ENCODE results near the gene MDFI.

Gene MDFI

GRCh38 chr6:41651962-41652657, 13.8 kb downstream of the MDFI start:
- DNase-seq = no peak

- DNase-seq = no peak
Measured at GRCh38 chr6:41652866-41653652, 14.8 kb downstream of the MDFI start.

- DNase-seq = no peak
Measured at GRCh38 chr6:41653691-41654090, 15.4 kb downstream of the MDFI start.

- DNase-seq = no peak
Measured at GRCh38 chr6:41654151-41654697, 16.0 kb downstream of the MDFI start.

GRCh38 chr6:41654698-41655151, 16.5 kb downstream of the MDFI start:
- no peak for DNase-seq

- no peak for DNase-seq
Measured at GRCh38 chr6:41655176-41655575, 16.9 kb downstream of the MDFI start.

- DNase-seq = no peak
Measured at GRCh38 chr6:41655646-41656001, 17.4 kb downstream of the MDFI start.

GRCh38 chr6:41656002-41656691, 17.9 kb downstream of the MDFI start:
- no peak for DNase-seq

GRCh38 chr6:41657131-41658094, 19.1 kb downstream of the MDFI start:
- DNase-seq = no peak

GRCh38 chr6:41658636-41659035, 20.4 kb downstream of the MDFI start:
- no peak for DNase-seq

- no peak for DNase-seq
Measured at GRCh38 chr6:41659935-41660334, 21.7 kb downstream of the MDFI start.

GRCh38 chr6:41663568-41663967, 25.3 kb downstream of the MDFI start:
- no peak for DNase-seq

- DNase-seq = no peak
Measured at GRCh38 chr6:41664271-41664670, 26.0 kb downstream of the MDFI start.

GRCh38 chr6:41667195-41667594, 28.9 kb downstream of the MDFI start:
- DNase-seq = no peak

GRCh38 chr6:41668968-41669367, 30.7 kb downstream of the MDFI start:
- no peak for DNase-seq

- DNase-seq = no peak
Measured at GRCh38 chr6:41670703-41671360, 32.6 kb downstream of the MDFI start.

- no peak for DNase-seq
Measured at GRCh38 chr6:41671376-41671775, 33.1 kb downstream of the MDFI start.

- DNase-seq = no peak
Measured at GRCh38 chr6:41672016-41672415, 33.7 kb downstream of the MDFI start.

GRCh38 chr6:41672816-41673703, 34.8 kb downstream of the MDFI start:
- no peak for DNase-seq

GRCh38 chr6:41673704-41674000, 35.4 kb downstream of the MDFI start:
- no peak for DNase-seq

Data from activated effector memory CD4-positive, alpha-beta T cell treated with Interleukin-2 at 50 U/mL for 16 hours (primary cell).